ENCODE measurements around the gene AP1B1. TPM values are rescaled to one million over a fixed set of nuclear protein-coding genes. Genes with fewer than 3 reads are reported as not detected.

The AP1B1 gene
- total RNA-seq, 2 donors from 2014 or later = 33.8 to 83.7 TPM

Other genes starting within 250 kb of the AP1B1 start
- gene EMID1, start 182.7 kb downstream of the AP1B1 start, total RNA-seq = not detected
- gene RHBDD3, start 120.6 kb downstream of the AP1B1 start, total RNA-seq = 10 to 100 TPM; 19.2 to 36.8 TPM
- gene EWSR1, start 120.3 kb downstream of the AP1B1 start, total RNA-seq = 100 to 1,000 TPM; 231 to 319 TPM
- 1 to 10 TPM; 1.9 to 2.9 TPM for gene GAS2L1, start 81.9 kb downstream of the AP1B1 start, total RNA-seq
- gene RASL10A, start 72.9 kb downstream of the AP1B1 start, total RNA-seq = under 1 TPM; 0.58 to 0.61 TPM
- gene RFPL1, start 50.0 kb upstream of the AP1B1 start, total RNA-seq = not detected
- 1 to 10 TPM; 1.3 to 2.9 TPM for gene NEFH, start 91.6 kb upstream of the AP1B1 start, total RNA-seq
- gene THOC5, start 165.2 kb upstream of the AP1B1 start, total RNA-seq = 10 to 100 TPM; 51.4 to 65.9 TPM
- 10 to 100 TPM; 33.0 to 44.1 TPM for gene NIPSNAP1, start 192.5 kb upstream of the AP1B1 start, total RNA-seq
- gene NF2, start 215.1 kb upstream of the AP1B1 start, total RNA-seq = 10 to 100 TPM; 28.5 to 59.9 TPM

All from activated T-helper 17 cell treated with anti-CD3 and anti-CD28 coated beads, Interleukin-2, amount 50 U/mL, for 72 hours (primary cell).